Hepatocyte (in vitro differentiated cells): ENCODE results near the gene CRAMP1.

ENCODE experiments used
- EZH2phosphoT487 ChIP-seq: fragments of 200-600 bp; sonication (generic); IDR thresholded peaks from one replicate; pipeline ENCODE4 v1.6.1; 2018; ENCODE audit warnings: antibody characterized with exemption, mild to moderate bottlenecking, low read depth, moderate library complexity; ENCODE audit not compliant: unreplicated experiment, severe bottlenecking
- TF ChIP-seq, protein P1 (sequence below): fragments of 200-600 bp; sonication (generic); IDR thresholded peaks from 2 replicates; pipeline ENCODE4 v1.5.1; 2016; ENCODE audit warnings: antibody characterized with exemption, mild to moderate bottlenecking; ENCODE audit not compliant: poor library complexity

DNA sequence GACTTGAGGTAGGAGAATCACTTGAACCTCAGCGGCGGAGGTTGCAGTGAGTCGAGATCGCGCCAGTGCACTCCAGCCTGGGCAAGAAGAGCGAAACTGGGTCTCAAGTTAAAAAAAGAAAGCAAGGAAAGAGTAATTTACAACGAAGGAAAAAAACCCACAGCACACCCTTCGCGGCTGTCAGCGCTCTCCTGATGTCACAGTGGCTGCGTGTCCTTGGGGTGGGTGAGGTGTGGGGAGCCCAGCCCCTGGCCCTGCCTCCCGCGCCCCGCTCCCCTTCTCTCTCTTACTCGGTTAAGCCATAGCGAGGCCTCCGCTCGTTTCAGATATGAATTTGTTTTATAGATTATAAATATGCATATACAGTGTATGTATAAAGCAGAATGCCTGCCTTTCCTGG, 65.2 kb downstream of the CRAMP1 start:
- TF ChIP-seq, protein P1, sequence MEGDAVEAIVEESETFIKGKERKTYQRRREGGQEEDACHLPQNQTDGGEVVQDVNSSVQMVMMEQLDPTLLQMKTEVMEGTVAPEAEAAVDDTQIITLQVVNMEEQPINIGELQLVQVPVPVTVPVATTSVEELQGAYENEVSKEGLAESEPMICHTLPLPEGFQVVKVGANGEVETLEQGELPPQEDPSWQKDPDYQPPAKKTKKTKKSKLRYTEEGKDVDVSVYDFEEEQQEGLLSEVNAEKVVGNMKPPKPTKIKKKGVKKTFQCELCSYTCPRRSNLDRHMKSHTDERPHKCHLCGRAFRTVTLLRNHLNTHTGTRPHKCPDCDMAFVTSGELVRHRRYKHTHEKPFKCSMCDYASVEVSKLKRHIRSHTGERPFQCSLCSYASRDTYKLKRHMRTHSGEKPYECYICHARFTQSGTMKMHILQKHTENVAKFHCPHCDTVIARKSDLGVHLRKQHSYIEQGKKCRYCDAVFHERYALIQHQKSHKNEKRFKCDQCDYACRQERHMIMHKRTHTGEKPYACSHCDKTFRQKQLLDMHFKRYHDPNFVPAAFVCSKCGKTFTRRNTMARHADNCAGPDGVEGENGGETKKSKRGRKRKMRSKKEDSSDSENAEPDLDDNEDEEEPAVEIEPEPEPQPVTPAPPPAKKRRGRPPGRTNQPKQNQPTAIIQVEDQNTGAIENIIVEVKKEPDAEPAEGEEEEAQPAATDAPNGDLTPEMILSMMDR: no peak
- no peak for TF ChIP-seq EZH2phosphoT487
